DND-41 (cell line): ENCODE measurements around the gene DNAAF5.

ENCODE experiments used
- CTCF ChIP-seq: IDR thresholded peaks from 2 replicates; pipeline ENCODE4 v1.5.1; 2012; ENCODE audit warnings: borderline replicate concordance, low read length, moderate library complexity, mild to moderate bottlenecking; ENCODE audit not compliant: poor library complexity, severe bottlenecking; ENCODE audit errors: extremely low read depth
- EZH2 ChIP-seq: IDR thresholded peaks from 3 replicates; pipeline ENCODE4 v1.6.1; 2012; ENCODE audit warnings: borderline replicate concordance, low read depth, mild to moderate bottlenecking, moderate library complexity, low read length, inconsistent platforms; ENCODE audit not compliant: severe bottlenecking

- TF ChIP-seq EZH2, result no peak
- no peak for TF ChIP-seq CTCF
These were observed 51.2 kb downstream of the DNAAF5 start for GRCh38 chr7:777728-778078.
